ENCODE measurements around the gene REST. TPM values are rescaled to one million over a fixed set of nuclear protein-coding genes. Genes with fewer than 3 reads are reported as not detected.
"Not testable (repeated sequence)": the region's sequence is repeated elsewhere in the genome, so short reads cannot be mapped to it uniquely, and the experiment has no call there.

The REST gene
- total RNA-seq, 4 donors from 2014 or later: 24.0 to 37.6 (median 30.1) TPM

GRCh38 chr4:56930638-56931037 is 22.9 kb downstream of the REST start:
- 100% methylated on average over 4 of the region's 7 CpGs for WGBS
- no peak for DNase-seq (ENCODE audit: extremely low spot score)
- Histone ChIP-seq H3K9me3 (no peaks in the 10 kb centered on the region), H3K36me3 (peaks cover 12 to 39% (median 28%) of the 10 kb centered on the region in 4 donors), H3K27ac (replicated peaks in 1 of 4) (no peak overlapping the region), H3K4me3 (no peak overlapping the region), H3K4me1 (peaks cover 0 to 14% (median 0%) of the 10 kb centered on the region in 4 donors), H3K27me3 (no peaks in the 10 kb centered on the region)
- TF ChIP-seq CTCF (IDR thresholded peaks at IDR 0.05) (no peak), POLR2A (IDR thresholded peaks at IDR 0.05; ENCODE audit: low read depth) (no peak), EP300 (IDR thresholded peaks at IDR 0.05) (no peak), POLR2AphosphoS5 (IDR thresholded peaks at IDR 0.05) (no peak)
- intact Hi-C loops (cut with DNase I): no loop called here

GRCh38 chr4:56931924-56932323 is 24.2 kb downstream of the REST start:
- no peak for DNase-seq (ENCODE audit: extremely low spot score)
- intact Hi-C loops (cut with DNase I): no loop called here
- no peak overlapping the region for H3K4me3 ChIP-seq
- 87% methylated on average over 4 of the region's 4 CpGs for WGBS
- H3K36me3 ChIP-seq: peaks cover 12 to 37% (median 31%) of the 10 kb centered on the region in 4 donors
- H3K9me3 ChIP-seq: no peaks in the 10 kb centered on the region
- H3K4me1 ChIP-seq: peaks cover 0 to 14% (median 0%) of the 10 kb centered on the region in 4 donors
- no peaks in the 10 kb centered on the region for H3K27me3 ChIP-seq
- TF ChIP-seq EP300 (IDR thresholded peaks at IDR 0.05) (no peak), CTCF (IDR thresholded peaks at IDR 0.05) (no peak), POLR2AphosphoS5 (IDR thresholded peaks at IDR 0.05) (no peak), POLR2A (IDR thresholded peaks at IDR 0.05; ENCODE audit: low read depth) (no peak)
- no peak overlapping the region for H3K27ac ChIP-seq (replicated peaks in 1 of 4)

- Histone ChIP-seq H3K36me3 (peaks cover 0 to 43% (median 25%) of the 10 kb centered on the region in 4 donors), H3K9me3 (no peaks in the 10 kb centered on the region), H3K27me3 (no peaks in the 10 kb centered on the region), H3K27ac (replicated peaks in 1 of 4) (no peak overlapping the region), H3K4me3 (no peak overlapping the region), H3K4me1 (peaks cover 0 to 14% (median 0%) of the 10 kb centered on the region in 4 donors)
- no peak for DNase-seq (ENCODE audit: extremely low spot score)
- TF ChIP-seq CTCF (IDR thresholded peaks at IDR 0.05): no peak
- no peak for TF ChIP-seq POLR2A (IDR thresholded peaks at IDR 0.05; ENCODE audit: low read depth)
- no peak for TF ChIP-seq POLR2AphosphoS5 (IDR thresholded peaks at IDR 0.05)
- TF ChIP-seq EP300 (IDR thresholded peaks at IDR 0.05): no peak
- intact Hi-C loops (cut with DNase I): no loop called here
- WGBS: 90% methylated on average over 6 of the region's 6 CpGs
Measured at GRCh38 chr4:56937262-56937661, 29.6 kb downstream of the REST start.

- DNase-seq (ENCODE audit: extremely low spot score); H3K9me3 ChIP-seq; H3K27me3 ChIP-seq; H3K27ac ChIP-seq (replicated peaks in 1 of 4); intact Hi-C loops (cut with DNase I); H3K4me3 ChIP-seq; H3K4me1 ChIP-seq: not testable (repeated sequence)
- WGBS: 98% methylated on average over 14 of the region's 14 CpGs
- peaks cover 0 to 43% (median 25%) of the 10 kb centered on the region in 4 donors for H3K36me3 ChIP-seq
Measured at GRCh38 chr4:56939826-56940225, 32.1 kb downstream of the REST start.

GRCh38 chr4:56940403-56940802 is 32.7 kb downstream of the REST start:
- intact Hi-C loops (cut with DNase I): no loop called here
- H3K36me3 ChIP-seq: peaks cover 0 to 43% (median 25%) of the 10 kb centered on the region in 4 donors
- H3K27ac ChIP-seq (replicated peaks in 1 of 4): no peak overlapping the region
- no peaks in the 10 kb centered on the region for H3K9me3 ChIP-seq
- TF ChIP-seq POLR2A (IDR thresholded peaks at IDR 0.05; ENCODE audit: low read depth) (no peak), CTCF (IDR thresholded peaks at IDR 0.05) (no peak), POLR2AphosphoS5 (IDR thresholded peaks at IDR 0.05) (no peak), EP300 (IDR thresholded peaks at IDR 0.05) (no peak)
- H3K27me3 ChIP-seq: no peaks in the 10 kb centered on the region
- 95% methylated on average over 12 of the region's 12 CpGs for WGBS
- DNase-seq (ENCODE audit: extremely low spot score): no peak
- no peaks in the 10 kb centered on the region for H3K4me1 ChIP-seq
- no peak overlapping the region for H3K4me3 ChIP-seq
